Thyroid gland (tissue), 4 donors: ENCODE results near the gene COL23A1. TPM values are rescaled to one million over a fixed set of nuclear protein-coding genes. Genes with fewer than 3 reads are reported as not detected.
A peak's percentile ranks its signal among the peaks of the same experiment; 100 is the strongest.

Experiments
- DNase-seq, 2 donors: peaks; one replicate each; pipeline ENCODE4 v3.0.0-alpha.2; 2019
- H3K27ac ChIP-seq, 3 donors: fragments of 200-600 bp; sonication (generic); 1 replicate in 2 of 3; 2 replicates in 1 of 3; pipeline ENCODE4 v1.5.1; 2016 to 2019; ENCODE audit warnings: mild to moderate bottlenecking in 1 of 3, moderate library complexity in 1 of 3
- H3K27me3 ChIP-seq: fragments of 200-600 bp; sonication (generic); one replicate; pipeline ENCODE4 v1.5.1; 2019
- H3K36me3 ChIP-seq, 2 donors: fragments of 200-600 bp; sonication (generic); one replicate each; pipeline ENCODE4 v1.5.1; 2016 to 2019
- H3K4me1 ChIP-seq, 2 donors: fragments of 200-600 bp; sonication (generic); one replicate each; pipeline ENCODE4 v1.5.1; 2017 to 2019
- H3K4me3 ChIP-seq, 3 donors: fragments of 200-600 bp; sonication (generic); replicated peaks in 1 of 3; 1 replicate in 2 of 3; 2 replicates in 1 of 3; pipeline ENCODE4 v1.5.1; 2016; ENCODE audit warnings: mild to moderate bottlenecking in 1 of 3
- H3K9me3 ChIP-seq: fragments of 200-600 bp; sonication (generic); one replicate; pipeline ENCODE4 v1.5.1; 2017
- POLR2A ChIP-seq, 2 donors: fragments of 450-650 bp; IDR thresholded peaks; one replicate each; pipeline ENCODE4 v1.6.1; 2017; ENCODE audit warnings: antibody characterized with exemption in 2 of 2, mild to moderate bottlenecking in 2 of 2, moderate library complexity in 1 of 2
- WGBS, 2 donors: methylation state at CpG; one replicate each; pipeline ENCODE4 v1.1.5; 2017; 5-methylcytosine and 5-hydroxymethylcytosine counted together
- intact Hi-C: fragments of 100-400 bp; cut with DNase I; formaldehyde crosslinking; loops from one replicate; pipeline ENCODE4 v1.15.1; 2023
- total RNA-seq, 4 donors: library from RNA; depleted of rRNA; stranded (reverse); fragments of >200 nt; gene quantifications; one replicate each; pipeline ENCODE4 v1.2.3, GENCODE V29; 2016
- TF ChIP-seq, protein P1 (sequence below), 6 experiments: fragments of 200-600 bp in 3 of 6; fragments of 450-650 bp in 3 of 6; sonication (generic) in 3 of 6; IDR thresholded peaks; one replicate each; pipeline ENCODE4 v1.5.1; 2016 to 2019; ENCODE audit warnings: antibody characterized with exemption in 6 of 6, mild to moderate bottlenecking in 2 of 6, inconsistent platforms in 1 of 6, moderate library complexity in 1 of 6

Gene COL23A1
- total RNA-seq, 4 donors from 2014 or later, result 76.6 to 108 (median 95.7) TPM

DNA sequence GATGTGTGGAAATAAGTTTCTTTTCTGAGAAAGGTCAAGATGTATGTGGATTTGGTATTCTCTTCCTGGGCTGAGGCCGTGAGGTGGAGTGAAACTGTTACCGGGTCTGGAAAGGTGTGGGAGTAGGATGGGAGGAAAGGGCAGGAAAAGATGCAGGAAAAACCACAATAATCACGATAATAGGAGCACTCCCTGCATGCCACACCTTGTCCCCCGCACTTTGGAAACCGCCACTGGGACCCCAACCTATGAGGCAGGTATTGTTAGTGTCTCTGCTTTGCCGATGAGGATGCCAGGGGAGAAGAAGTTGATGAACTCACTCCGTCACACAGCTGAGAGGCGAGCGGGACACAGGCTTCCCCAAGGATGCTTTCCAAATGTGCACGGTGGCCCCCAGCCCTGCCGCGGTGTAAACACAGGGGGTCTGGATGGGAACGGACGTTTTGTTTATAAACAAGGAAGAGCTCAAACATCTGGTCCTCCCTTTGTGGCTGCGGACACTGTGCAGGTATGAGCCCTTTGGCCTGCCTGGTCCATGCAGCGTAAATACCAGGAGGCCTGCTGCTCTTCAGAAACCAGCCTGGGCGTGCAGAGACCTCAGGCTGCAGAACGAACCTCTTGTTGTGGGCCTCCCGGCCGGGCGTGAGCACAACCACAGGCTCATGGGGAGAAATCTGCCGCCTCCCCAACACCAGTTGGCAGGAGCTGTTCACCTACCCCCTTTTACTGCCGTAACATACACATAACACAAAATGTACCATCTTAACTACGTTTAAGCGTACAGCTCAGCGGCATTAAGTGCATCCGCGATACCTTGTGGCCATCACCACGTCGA lies 126.7 kb downstream of the COL23A1 start:
- H3K4me1 ChIP-seq, result peaks cover 36 to 61% of the 10 kb centered on the region in 2 donors

DNA sequence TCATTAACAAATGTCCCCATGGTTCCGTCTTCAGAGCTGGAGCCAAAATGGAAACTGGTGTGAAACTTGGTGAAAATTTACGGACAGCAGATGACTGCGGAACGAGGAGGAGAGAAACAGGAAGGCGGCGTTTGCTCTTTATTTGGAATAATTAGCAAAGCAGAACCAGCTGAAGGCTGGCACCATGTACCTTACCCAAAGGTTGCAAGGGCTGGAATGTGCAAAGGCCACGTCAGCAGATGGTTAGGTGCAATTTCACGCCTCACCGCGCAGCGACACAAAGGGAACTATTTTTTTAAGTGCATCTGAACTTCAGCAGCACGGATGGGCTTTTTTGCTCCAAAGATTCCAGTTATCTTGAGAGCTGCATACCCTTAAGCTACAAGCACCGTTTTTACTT lies 127.4 kb downstream of the COL23A1 start:
- intact Hi-C loops, result loop anchor here (5.0 kb wide), 1 partner anchor 79 kb away; no protein-coding TSS in a partner anchor
- WGBS, 2 donors, result 47 to 61% methylated on average over 13 of the region's 13 CpGs

More for the DNA sequence above, 126.7 kb downstream of the COL23A1 start:
- H3K4me3 ChIP-seq, result no peak overlapping the region
- H3K36me3 ChIP-seq, result no peaks in the 10 kb centered on the region
- 83 to 85% methylated on average over 28 to 30 of the region's 30 CpGs for WGBS, 2 donors
- intact Hi-C loops, result loop anchor here (5.0 kb wide), 1 partner anchor 79 kb away; no protein-coding TSS in a partner anchor
- H3K27ac ChIP-seq, result peak overlapping the region; percentile 63 to 67 (median 66)
- TF ChIP-seq, protein P1, sequence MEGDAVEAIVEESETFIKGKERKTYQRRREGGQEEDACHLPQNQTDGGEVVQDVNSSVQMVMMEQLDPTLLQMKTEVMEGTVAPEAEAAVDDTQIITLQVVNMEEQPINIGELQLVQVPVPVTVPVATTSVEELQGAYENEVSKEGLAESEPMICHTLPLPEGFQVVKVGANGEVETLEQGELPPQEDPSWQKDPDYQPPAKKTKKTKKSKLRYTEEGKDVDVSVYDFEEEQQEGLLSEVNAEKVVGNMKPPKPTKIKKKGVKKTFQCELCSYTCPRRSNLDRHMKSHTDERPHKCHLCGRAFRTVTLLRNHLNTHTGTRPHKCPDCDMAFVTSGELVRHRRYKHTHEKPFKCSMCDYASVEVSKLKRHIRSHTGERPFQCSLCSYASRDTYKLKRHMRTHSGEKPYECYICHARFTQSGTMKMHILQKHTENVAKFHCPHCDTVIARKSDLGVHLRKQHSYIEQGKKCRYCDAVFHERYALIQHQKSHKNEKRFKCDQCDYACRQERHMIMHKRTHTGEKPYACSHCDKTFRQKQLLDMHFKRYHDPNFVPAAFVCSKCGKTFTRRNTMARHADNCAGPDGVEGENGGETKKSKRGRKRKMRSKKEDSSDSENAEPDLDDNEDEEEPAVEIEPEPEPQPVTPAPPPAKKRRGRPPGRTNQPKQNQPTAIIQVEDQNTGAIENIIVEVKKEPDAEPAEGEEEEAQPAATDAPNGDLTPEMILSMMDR (IDR thresholded peaks at IDR 0.05), result no peak
- no peak for TF ChIP-seq POLR2A (IDR thresholded peaks at IDR 0.05)
- no peaks in the 10 kb centered on the region for H3K27me3 ChIP-seq
- no peaks in the 10 kb centered on the region for H3K9me3 ChIP-seq
- DNase-seq, result no peak

DNA sequence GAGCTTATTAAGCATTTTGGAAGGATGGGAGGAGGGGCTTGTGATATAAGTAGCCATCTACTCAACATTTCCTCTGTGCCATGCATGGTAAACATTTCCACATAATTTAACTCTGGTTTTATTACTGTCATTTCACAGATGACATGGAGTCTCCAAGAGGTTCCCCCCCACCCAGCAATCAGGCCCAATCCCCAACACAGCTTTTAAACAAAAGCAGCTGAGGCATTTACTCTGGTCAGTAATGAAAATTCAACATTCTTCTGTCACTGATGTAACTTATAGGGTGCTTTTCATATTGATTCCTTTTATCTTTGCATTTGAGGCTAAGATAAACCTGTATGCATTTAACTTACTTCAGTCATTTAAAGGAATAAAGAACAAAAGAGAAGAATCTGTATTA lies 128.1 kb downstream of the COL23A1 start:
- DNase-seq, result no peak
- Histone ChIP-seq H3K9me3 (no peaks in the 10 kb centered on the region), H3K27ac (peak overlapping the region; percentile 66 to 89 (median 67)), H3K4me1 (peaks cover 36 to 46% of the 10 kb centered on the region in 2 donors), H3K36me3 (no peaks in the 10 kb centered on the region), H3K27me3 (no peaks in the 10 kb centered on the region), H3K4me3 (no peak overlapping the region)
- TF ChIP-seq POLR2A (IDR thresholded peaks at IDR 0.05), result no peak
- TF ChIP-seq, protein P1 (IDR thresholded peaks at IDR 0.05), result no peak
- intact Hi-C loops, result loop anchor here (5.0 kb wide), 1 partner anchor 80 kb away; no protein-coding TSS in a partner anchor

More for the DNA sequence above, 127.4 kb downstream of the COL23A1 start:
- Histone ChIP-seq H3K4me1 (peaks cover 36 to 54% of the 10 kb centered on the region in 2 donors), H3K4me3 (no peak overlapping the region), H3K27me3 (no peaks in the 10 kb centered on the region), H3K36me3 (no peaks in the 10 kb centered on the region), H3K9me3 (no peaks in the 10 kb centered on the region), H3K27ac (peak overlapping the region; percentile 66 to 89 (median 67))
- TF ChIP-seq, protein P1 (IDR thresholded peaks at IDR 0.05), result no peak
- peak in 1 of 2 donors; percentile 33 for TF ChIP-seq POLR2A (IDR thresholded peaks at IDR 0.05)
- DNase-seq, result peak; percentile 93

DNA sequence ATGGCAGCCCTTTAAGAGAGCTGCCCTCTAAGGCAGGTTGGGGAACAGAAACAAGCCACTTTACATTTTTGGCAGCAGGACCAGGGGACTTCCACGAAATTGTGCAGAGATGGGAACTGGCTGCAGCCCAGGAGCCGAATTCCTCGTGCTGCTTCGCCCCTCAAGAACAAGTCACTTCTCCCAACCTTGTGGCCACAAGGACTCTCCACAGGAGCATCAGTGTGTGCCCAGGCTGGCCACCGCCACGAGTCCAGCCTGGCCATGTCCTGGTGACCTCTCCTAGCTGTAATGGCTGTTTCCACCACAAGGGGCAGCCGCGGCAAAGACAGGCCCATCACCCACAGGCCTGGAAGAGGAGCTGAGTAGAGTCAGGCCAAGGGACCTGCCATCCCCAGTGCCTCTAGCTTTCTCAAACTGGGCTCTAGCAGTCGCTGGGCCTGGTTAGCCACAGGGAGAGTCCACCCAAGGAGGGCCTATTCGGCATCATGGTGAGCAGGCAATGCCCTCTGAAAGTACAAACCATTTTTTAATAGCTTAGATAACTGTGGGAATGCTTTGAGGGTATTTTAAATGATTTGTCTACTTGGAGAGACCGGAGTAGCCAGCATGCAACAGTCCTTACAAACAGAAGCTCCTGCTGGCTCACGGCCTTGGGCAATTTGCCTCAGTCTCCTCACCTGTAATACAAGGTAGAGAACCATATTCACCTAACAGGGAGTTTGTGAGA lies 129.0 kb downstream of the COL23A1 start:
- Histone ChIP-seq H3K27me3 (no peaks in the 10 kb centered on the region), H3K9me3 (no peaks in the 10 kb centered on the region), H3K4me3 (no peak overlapping the region), H3K27ac (peak overlapping the region; percentile 66 to 89 (median 67)), H3K4me1 (peaks cover 36 to 40% of the 10 kb centered on the region in 2 donors), H3K36me3 (no peaks in the 10 kb centered on the region)
- no peak for TF ChIP-seq POLR2A (IDR thresholded peaks at IDR 0.05)
- TF ChIP-seq, protein P1 (IDR thresholded peaks at IDR 0.05), result peak; percentile 77 to 98 (median 94)
- intact Hi-C loops, result loop anchor here (5.0 kb wide), 1 partner anchor 81 kb away; no protein-coding TSS in a partner anchor
- DNase-seq, result peak; percentile 97
- 17 to 23% methylated on average over 10 to 11 of the region's 12 CpGs for WGBS, 2 donors
